Activated T-helper 2 cell treated with anti-CD3 and anti-CD28 coated beads, Interferon-gamma antibody, Interleukin-2, Interleukin-4, amounts not matched to agents 10 μg/mL and 5 μg/mL and 100 μg/mL, durations not matched to agents 14 hours and 24 hours and 36 hours (primary cell): ENCODE data around the gene NCS1. TPM values are rescaled to one million over a fixed set of nuclear protein-coding genes. Genes with fewer than 3 reads are reported as not detected.
"Not testable (repeated sequence)": the region's sequence is repeated elsewhere in the genome, so short reads cannot be mapped to it uniquely, and the experiment has no call there.

Experiments
- DNase-seq: peaks from one replicate; pipeline ENCODE4 v3.0.0; 2021; ENCODE audit warnings: low spot score
- H3K27ac Mint-ChIP-seq: one replicate; pipeline ENCODE4 v1.8.0; 2021; ENCODE audit warnings: mixed read lengths
- H3K27me3 Mint-ChIP-seq: one replicate; pipeline ENCODE4 v1.8.0; 2021; ENCODE audit warnings: low read depth, mixed read lengths
- H3K36me3 Mint-ChIP-seq: one replicate; pipeline ENCODE4 v1.8.0; 2021; ENCODE audit warnings: low read depth, mixed read lengths
- H3K4me1 Mint-ChIP-seq: one replicate; pipeline ENCODE4 v1.8.0; 2021; ENCODE audit warnings: low read depth, mixed read lengths
- H3K4me3 Mint-ChIP-seq: one replicate; pipeline ENCODE4 v1.8.0; 2021; ENCODE audit warnings: low read depth, mild to moderate bottlenecking, moderate library complexity, mixed read lengths
- H3K9me3 Mint-ChIP-seq: one replicate; pipeline ENCODE4 v1.8.0; 2021; ENCODE audit warnings: mixed read lengths
- intact Hi-C: fragments of 100-400 bp; cut with micrococcal nuclease; formaldehyde crosslinking; loops from one replicate; pipeline ENCODE4 v1.15.1; 2023
- total RNA-seq: library from RNA; stranded (reverse); gene quantifications from 2 replicates; pipeline ENCODE4 v1.2.3, GENCODE V29; 2022

The NCS1 gene
- total RNA-seq, 1 donor from 2014 or later, result 27.9 TPM

GRCh38 chr9:130263601-130264413, 91.6 kb downstream of the NCS1 start:
- no peaks in the 10 kb centered on the region for H3K4me1 Mint-ChIP-seq
- no peak overlapping the region for H3K4me3 Mint-ChIP-seq
- no peaks in the 10 kb centered on the region for H3K36me3 Mint-ChIP-seq
- no peak for DNase-seq
- no peaks in the 10 kb centered on the region for H3K9me3 Mint-ChIP-seq
- H3K27me3 Mint-ChIP-seq, result peaks cover 65% of the 10 kb centered on the region
- H3K27ac Mint-ChIP-seq, result no peak overlapping the region
- intact Hi-C loops, result no loop called here

GRCh38 chr9:130264414-130265350, 92.5 kb downstream of the NCS1 start:
- Mint-ChIP-seq H3K9me3 (no peaks in the 10 kb centered on the region), H3K4me3 (no peak overlapping the region), H3K27ac (no peak overlapping the region), H3K4me1 (no peaks in the 10 kb centered on the region), H3K36me3 (no peaks in the 10 kb centered on the region), H3K27me3 (peaks cover 68% of the 10 kb centered on the region)
- intact Hi-C loops, result no loop called here
- DNase-seq, result no peak

- DNase-seq, result no peak
- Mint-ChIP-seq H3K4me3 (no peak within 1 kb of the TSS), H3K27me3 (peaks cover 63% of the 10 kb centered on the region), H3K27ac (no peak within 1 kb of the TSS), H3K9me3 (no peaks in the 10 kb centered on the region), H3K36me3 (no peaks in the 10 kb centered on the region), H3K4me1 (no peaks in the 10 kb centered on the region)
- intact Hi-C loops, result no loop called here
Observed at GRCh38 chr9:130265431-130266235, 93.4 kb downstream of the NCS1 start, which contains the start of gene HMCN2. TSS of gene HMCN2 (plus strand) at chr9:130265760. CDS start at chr9:130265879, 119 bp downstream.

GRCh38 chr9:130266236-130267098, 94.3 kb downstream of the NCS1 start:
- Mint-ChIP-seq H3K27me3 (peaks cover 62% of the 10 kb centered on the region), H3K9me3 (no peaks in the 10 kb centered on the region), H3K4me1 (no peaks in the 10 kb centered on the region), H3K36me3 (no peaks in the 10 kb centered on the region), H3K27ac (no peak overlapping the region), H3K4me3 (no peak overlapping the region)
- no peak for DNase-seq
- intact Hi-C loops, result no loop called here

- intact Hi-C loops, result no loop called here
- H3K9me3 Mint-ChIP-seq, result no peaks in the 10 kb centered on the region
- H3K27ac Mint-ChIP-seq, result no peak overlapping the region
- H3K36me3 Mint-ChIP-seq, result no peaks in the 10 kb centered on the region
- no peak for DNase-seq
- H3K4me3 Mint-ChIP-seq, result no peak overlapping the region
- H3K4me1 Mint-ChIP-seq, result no peaks in the 10 kb centered on the region
- H3K27me3 Mint-ChIP-seq, result peaks cover 58% of the 10 kb centered on the region
Observed at GRCh38 chr9:130267930-130268329, 95.7 kb downstream of the NCS1 start.

- Mint-ChIP-seq H3K4me1 (no peaks in the 10 kb centered on the region), H3K36me3 (no peaks in the 10 kb centered on the region), H3K9me3 (no peaks in the 10 kb centered on the region), H3K27me3 (peaks cover 52% of the 10 kb centered on the region), H3K4me3 (no peak overlapping the region), H3K27ac (no peak overlapping the region)
- no peak for DNase-seq
- intact Hi-C loops, result no loop called here
Observed at GRCh38 chr9:130268521-130269211, 96.5 kb downstream of the NCS1 start.

GRCh38 chr9:130271473-130271872, 99.3 kb downstream of the NCS1 start:
- Mint-ChIP-seq H3K9me3 (no peaks in the 10 kb centered on the region), H3K4me3 (no peak overlapping the region), H3K27ac (no peak overlapping the region), H3K27me3 (peaks cover 36% of the 10 kb centered on the region), H3K4me1 (no peaks in the 10 kb centered on the region), H3K36me3 (no peaks in the 10 kb centered on the region)
- intact Hi-C loops, result no loop called here
- DNase-seq, result no peak

GRCh38 chr9:130275156-130275555, 103.0 kb downstream of the NCS1 start:
- Mint-ChIP-seq H3K4me3 (no peak overlapping the region), H3K27ac (no peak overlapping the region), H3K27me3 (peaks cover 11% of the 10 kb centered on the region), H3K9me3 (no peaks in the 10 kb centered on the region), H3K36me3 (no peaks in the 10 kb centered on the region), H3K4me1 (no peaks in the 10 kb centered on the region)
- no peak for DNase-seq
- intact Hi-C loops, result no loop called here

GRCh38 chr9:130276121-130276520, 103.9 kb downstream of the NCS1 start:
- no peak for DNase-seq
- no peaks in the 10 kb centered on the region for H3K9me3 Mint-ChIP-seq
- no peak overlapping the region for H3K4me3 Mint-ChIP-seq
- H3K27ac Mint-ChIP-seq, result no peak overlapping the region
- H3K27me3 Mint-ChIP-seq, result peaks cover 8% of the 10 kb centered on the region
- intact Hi-C loops, result no loop called here
- no peaks in the 10 kb centered on the region for H3K36me3 Mint-ChIP-seq
- no peaks in the 10 kb centered on the region for H3K4me1 Mint-ChIP-seq

GRCh38 chr9:130276955-130277354, 104.8 kb downstream of the NCS1 start:
- H3K27me3 Mint-ChIP-seq, result peaks cover 8% of the 10 kb centered on the region
- no peaks in the 10 kb centered on the region for H3K9me3 Mint-ChIP-seq
- intact Hi-C loops, result no loop called here
- no peak for DNase-seq
- H3K36me3 Mint-ChIP-seq, result no peaks in the 10 kb centered on the region
- no peaks in the 10 kb centered on the region for H3K4me1 Mint-ChIP-seq
- H3K4me3 Mint-ChIP-seq, result no peak overlapping the region
- H3K27ac Mint-ChIP-seq, result no peak overlapping the region

GRCh38 chr9:130277525-130277924, 105.3 kb downstream of the NCS1 start:
- H3K27me3 Mint-ChIP-seq, H3K9me3 Mint-ChIP-seq, H3K4me3 Mint-ChIP-seq, intact Hi-C loops, H3K36me3 Mint-ChIP-seq, H3K4me1 Mint-ChIP-seq, DNase-seq, H3K27ac Mint-ChIP-seq: not testable (repeated sequence)
